Effector memory CD8-positive, alpha-beta T cell (primary cell): ENCODE results near the gene TMEM131.

ENCODE experiments used
- ATAC-seq: fragments of 150-1000 bp; cut with Tn5 transposase; replicated peaks from 2 replicates; pipeline ENCODE4 v1.10.0; 2021; ENCODE audit warnings: mild to moderate bottlenecking, moderate library complexity
- DNase-seq, 3 experiments: peaks; one replicate each; pipeline ENCODE4 v3.0.0; 2021
- H3K27ac Mint-ChIP-seq, 2 donors: one replicate each; pipeline ENCODE4 v1.8.0; 2022; ENCODE audit warnings: mild to moderate bottlenecking in 2 of 2, mixed read lengths in 2 of 2, moderate library complexity in 2 of 2
- H3K27me3 Mint-ChIP-seq, 2 donors: one replicate each; pipeline ENCODE4 v1.8.0; 2022; ENCODE audit warnings: mixed read lengths in 2 of 2
- H3K36me3 Mint-ChIP-seq: one replicate; pipeline ENCODE4 v1.8.0; 2022; ENCODE audit warnings: mild to moderate bottlenecking, moderate library complexity, mixed read lengths; ENCODE audit not compliant: insufficient read depth
- H3K4me1 Mint-ChIP-seq, 2 donors: one replicate each; pipeline ENCODE4 v1.8.0; 2022; ENCODE audit warnings: low read depth in 2 of 2, mixed read lengths in 2 of 2
- H3K4me3 Mint-ChIP-seq, 2 donors: one replicate each; pipeline ENCODE4 v1.8.0; 2022; ENCODE audit warnings: mild to moderate bottlenecking in 2 of 2, mixed read lengths in 2 of 2, moderate library complexity in 2 of 2
- H3K9me3 Mint-ChIP-seq, 2 donors: one replicate each; pipeline ENCODE4 v1.8.0; 2022; ENCODE audit warnings: mixed read lengths in 2 of 2

Gene TMEM131

GRCh38 chr2:97706708-97707345 is 288.9 kb downstream of the TMEM131 start:
- no peak overlapping the region for H3K27ac Mint-ChIP-seq
- DNase-seq = no peak
- ATAC-seq = no peak
- H3K36me3 Mint-ChIP-seq = peaks cover 4% of the 10 kb centered on the region
- no peak overlapping the region for H3K4me3 Mint-ChIP-seq
- peaks cover 14 to 19% of the 10 kb centered on the region in 2 donors for H3K4me1 Mint-ChIP-seq
- no peaks in the 10 kb centered on the region for H3K9me3 Mint-ChIP-seq
- no peaks in the 10 kb centered on the region for H3K27me3 Mint-ChIP-seq
